A549 (cell line): Measurements from ENCODE around the gene ANGEL1.

Experiments used
- HOXB13 ChIP-seq: fragments of 250-450 bp; sonication (Bioruptor Pico); IDR thresholded peaks from 2 replicates; pipeline ENCODE4 v1.5.0; 2020; ENCODE audit warnings: low read depth, mild to moderate bottlenecking, moderate library complexity
- MAZ ChIP-seq: fragments of 150-350 bp; IDR thresholded peaks from 2 replicates; pipeline ENCODE4 v1.6.1; 2014; ENCODE audit warnings: antibody characterized with exemption, low read depth, low read length, borderline replicate concordance
- POLR2A ChIP-seq: IDR thresholded peaks from 2 replicates; pipeline ENCODE4 v1.6.1; 2012; ENCODE audit warnings: mild to moderate bottlenecking, low read length
- POLR2AphosphoS2 ChIP-seq: conservative IDR thresholded peaks from 2 replicates; pipeline ENCODE4 v1.6.1; 2012; ENCODE audit warnings: low read length, improper control_type of control experiment, inconsistent platforms
- RAD21 ChIP-seq, 2 experiments: fragments of >200 bp in 1 of 2; sonication (Bioruptor Twin) in 1 of 2; formaldehyde crosslinking in 1 of 2; IDR thresholded peaks in 1 of 2; conservative IDR thresholded peaks in 1 of 2; 2 replicates in 1 of 2; 3 replicates in 1 of 2; pipeline ENCODE4 v1.6.1; 2012 to 2018; ENCODE audit warnings: inconsistent platforms in 1 of 2
- TF ChIP-seq, protein P1 (sequence below): IDR thresholded peaks from 2 replicates; pipeline ENCODE4 v1.6.1; 2012
- TF ChIP-seq, protein P2 (sequence below): fragments of >200 bp; sonication (Bioruptor Twin); formaldehyde crosslinking; IDR thresholded peaks from 3 replicates; pipeline ENCODE4 v1.5.1; 2016
- TF ChIP-seq, protein P3 (sequence below): fragments of 450-650 bp; IDR thresholded peaks from 2 replicates; pipeline ENCODE4 v1.6.1; 2014; ENCODE audit warnings: antibody characterized with exemption
- TF ChIP-seq, protein P4 (sequence below): fragments of 200-600 bp; sonication (generic); IDR thresholded peaks from 2 replicates; pipeline ENCODE4 v1.6.1; 2016; ENCODE audit warnings: antibody characterized with exemption, mild to moderate bottlenecking, moderate library complexity
- TF ChIP-seq, protein P5 (sequence below): IDR thresholded peaks from 2 replicates; pipeline ENCODE4 v1.6.1; 2012; ENCODE audit warnings: low read depth, borderline replicate concordance

DNA sequence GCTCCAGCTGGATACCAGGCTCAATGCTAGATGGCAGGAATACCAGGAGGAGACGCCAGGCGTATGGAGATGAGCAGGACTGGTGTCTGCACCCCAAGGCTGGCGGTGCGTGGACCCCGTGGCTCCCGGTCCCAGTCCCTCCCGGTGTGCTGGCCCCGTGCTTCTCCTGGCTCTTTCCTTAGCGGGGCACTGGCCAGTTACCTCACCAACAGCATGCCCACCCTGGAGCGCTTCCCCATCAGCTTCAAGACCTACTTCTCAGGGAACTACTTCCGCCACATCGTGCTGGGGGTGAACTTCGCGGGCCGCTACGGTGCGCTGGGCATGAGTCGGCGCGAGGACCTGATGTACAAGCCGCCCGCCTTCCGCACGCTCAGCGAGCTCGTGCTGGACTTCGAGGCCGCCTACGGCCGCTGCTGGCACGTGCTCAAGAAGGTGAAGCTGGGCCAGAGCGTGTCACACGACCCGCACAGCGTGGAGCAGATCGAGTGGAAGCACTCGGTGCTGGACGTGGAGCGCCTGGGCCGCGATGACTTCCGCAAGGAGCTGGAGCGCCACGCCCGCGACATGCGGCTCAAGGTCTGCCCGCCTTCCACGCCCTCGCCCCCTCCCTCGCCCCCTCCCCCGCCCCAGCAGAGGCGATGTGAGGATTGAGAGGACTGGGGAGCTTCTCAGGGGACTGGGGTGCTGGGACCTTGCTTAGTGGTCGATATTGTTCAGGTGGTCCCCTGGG is 36.8 kb downstream of the ANGEL1 start:
- TF ChIP-seq, protein P1, sequence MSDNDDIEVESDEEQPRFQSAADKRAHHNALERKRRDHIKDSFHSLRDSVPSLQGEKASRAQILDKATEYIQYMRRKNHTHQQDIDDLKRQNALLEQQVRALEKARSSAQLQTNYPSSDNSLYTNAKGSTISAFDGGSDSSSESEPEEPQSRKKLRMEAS = no peak
- TF ChIP-seq, protein P2, sequence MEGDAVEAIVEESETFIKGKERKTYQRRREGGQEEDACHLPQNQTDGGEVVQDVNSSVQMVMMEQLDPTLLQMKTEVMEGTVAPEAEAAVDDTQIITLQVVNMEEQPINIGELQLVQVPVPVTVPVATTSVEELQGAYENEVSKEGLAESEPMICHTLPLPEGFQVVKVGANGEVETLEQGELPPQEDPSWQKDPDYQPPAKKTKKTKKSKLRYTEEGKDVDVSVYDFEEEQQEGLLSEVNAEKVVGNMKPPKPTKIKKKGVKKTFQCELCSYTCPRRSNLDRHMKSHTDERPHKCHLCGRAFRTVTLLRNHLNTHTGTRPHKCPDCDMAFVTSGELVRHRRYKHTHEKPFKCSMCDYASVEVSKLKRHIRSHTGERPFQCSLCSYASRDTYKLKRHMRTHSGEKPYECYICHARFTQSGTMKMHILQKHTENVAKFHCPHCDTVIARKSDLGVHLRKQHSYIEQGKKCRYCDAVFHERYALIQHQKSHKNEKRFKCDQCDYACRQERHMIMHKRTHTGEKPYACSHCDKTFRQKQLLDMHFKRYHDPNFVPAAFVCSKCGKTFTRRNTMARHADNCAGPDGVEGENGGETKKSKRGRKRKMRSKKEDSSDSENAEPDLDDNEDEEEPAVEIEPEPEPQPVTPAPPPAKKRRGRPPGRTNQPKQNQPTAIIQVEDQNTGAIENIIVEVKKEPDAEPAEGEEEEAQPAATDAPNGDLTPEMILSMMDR = no peak
- TF ChIP-seq, protein P3, sequence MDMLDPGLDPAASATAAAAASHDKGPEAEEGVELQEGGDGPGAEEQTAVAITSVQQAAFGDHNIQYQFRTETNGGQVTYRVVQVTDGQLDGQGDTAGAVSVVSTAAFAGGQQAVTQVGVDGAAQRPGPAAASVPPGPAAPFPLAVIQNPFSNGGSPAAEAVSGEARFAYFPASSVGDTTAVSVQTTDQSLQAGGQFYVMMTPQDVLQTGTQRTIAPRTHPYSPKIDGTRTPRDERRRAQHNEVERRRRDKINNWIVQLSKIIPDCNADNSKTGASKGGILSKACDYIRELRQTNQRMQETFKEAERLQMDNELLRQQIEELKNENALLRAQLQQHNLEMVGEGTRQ = no peak
- TF ChIP-seq, protein P4, sequence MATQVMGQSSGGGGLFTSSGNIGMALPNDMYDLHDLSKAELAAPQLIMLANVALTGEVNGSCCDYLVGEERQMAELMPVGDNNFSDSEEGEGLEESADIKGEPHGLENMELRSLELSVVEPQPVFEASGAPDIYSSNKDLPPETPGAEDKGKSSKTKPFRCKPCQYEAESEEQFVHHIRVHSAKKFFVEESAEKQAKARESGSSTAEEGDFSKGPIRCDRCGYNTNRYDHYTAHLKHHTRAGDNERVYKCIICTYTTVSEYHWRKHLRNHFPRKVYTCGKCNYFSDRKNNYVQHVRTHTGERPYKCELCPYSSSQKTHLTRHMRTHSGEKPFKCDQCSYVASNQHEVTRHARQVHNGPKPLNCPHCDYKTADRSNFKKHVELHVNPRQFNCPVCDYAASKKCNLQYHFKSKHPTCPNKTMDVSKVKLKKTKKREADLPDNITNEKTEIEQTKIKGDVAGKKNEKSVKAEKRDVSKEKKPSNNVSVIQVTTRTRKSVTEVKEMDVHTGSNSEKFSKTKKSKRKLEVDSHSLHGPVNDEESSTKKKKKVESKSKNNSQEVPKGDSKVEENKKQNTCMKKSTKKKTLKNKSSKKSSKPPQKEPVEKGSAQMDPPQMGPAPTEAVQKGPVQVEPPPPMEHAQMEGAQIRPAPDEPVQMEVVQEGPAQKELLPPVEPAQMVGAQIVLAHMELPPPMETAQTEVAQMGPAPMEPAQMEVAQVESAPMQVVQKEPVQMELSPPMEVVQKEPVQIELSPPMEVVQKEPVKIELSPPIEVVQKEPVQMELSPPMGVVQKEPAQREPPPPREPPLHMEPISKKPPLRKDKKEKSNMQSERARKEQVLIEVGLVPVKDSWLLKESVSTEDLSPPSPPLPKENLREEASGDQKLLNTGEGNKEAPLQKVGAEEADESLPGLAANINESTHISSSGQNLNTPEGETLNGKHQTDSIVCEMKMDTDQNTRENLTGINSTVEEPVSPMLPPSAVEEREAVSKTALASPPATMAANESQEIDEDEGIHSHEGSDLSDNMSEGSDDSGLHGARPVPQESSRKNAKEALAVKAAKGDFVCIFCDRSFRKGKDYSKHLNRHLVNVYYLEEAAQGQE = no peak
- TF ChIP-seq, protein P5, sequence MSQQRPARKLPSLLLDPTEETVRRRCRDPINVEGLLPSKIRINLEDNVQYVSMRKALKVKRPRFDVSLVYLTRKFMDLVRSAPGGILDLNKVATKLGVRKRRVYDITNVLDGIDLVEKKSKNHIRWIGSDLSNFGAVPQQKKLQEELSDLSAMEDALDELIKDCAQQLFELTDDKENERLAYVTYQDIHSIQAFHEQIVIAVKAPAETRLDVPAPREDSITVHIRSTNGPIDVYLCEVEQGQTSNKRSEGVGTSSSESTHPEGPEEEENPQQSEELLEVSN = no peak
- TF ChIP-seq HOXB13 (no peak), POLR2AphosphoS2 (no peak), RAD21 (conservative IDR thresholded peaks at IDR 0.05 in 1 of 2, IDR thresholded peaks at IDR 0.05 in 1 of 2) (no peak), POLR2A (no peak), MAZ (no peak)
